WTC11 (cell line): ENCODE results near the gene TMEM165. TPM values are rescaled to one million over a fixed set of nuclear protein-coding genes. Genes with fewer than 3 reads are reported as not detected.

Source experiments
- ATAC-seq: fragments of 200-7000 bp; cut with Tn5 transposase; 2 replicates; pipeline ENCODE4 v1.10.0; 2021; ENCODE audit warnings: mild to moderate bottlenecking, moderate library complexity
- CTCF ChIA-PET: fragments of 300-600 bp; sonication (Branson Sonifier 250); formaldehyde crosslinking; loops from one replicate; lab custom pipeline; 2021; ENCODE audit warnings: antibody characterized with exemption; lab: Charles Lee
- POLR2A ChIA-PET: fragments of 350-600 bp; sonication (Branson Sonifier 250); formaldehyde crosslinking; loops from one replicate; lab custom pipeline; 2021; ENCODE audit warnings: antibody characterized with exemption; lab: Charles Lee
- DNase-seq: peaks from one replicate; pipeline ENCODE4 v3.0.0; 2021; ENCODE audit warnings: low spot score
- H3K27ac Mint-ChIP-seq: 2 replicates; pipeline ENCODE4 v1.8.0; 2021; ENCODE audit warnings: mixed read lengths
- H3K27me3 Mint-ChIP-seq: 2 replicates; pipeline ENCODE4 v1.8.0; 2021; ENCODE audit warnings: low read depth, mild to moderate bottlenecking, moderate library complexity, mixed read lengths
- H3K36me3 Mint-ChIP-seq: 2 replicates; pipeline ENCODE4 v1.8.0; 2021; ENCODE audit warnings: mixed read lengths
- H3K4me1 Mint-ChIP-seq: 2 replicates; pipeline ENCODE4 v1.8.0; 2022; ENCODE audit warnings: mixed read lengths
- H3K4me3 Mint-ChIP-seq: 2 replicates; pipeline ENCODE4 v1.8.0; 2021; ENCODE audit warnings: mild to moderate bottlenecking, moderate library complexity, mixed read lengths
- H3K9me3 Mint-ChIP-seq: 2 replicates; pipeline ENCODE4 v1.8.0; 2021; ENCODE audit warnings: mixed read lengths
- ATF1 ChIP-seq: sonication (generic); formaldehyde crosslinking; IDR thresholded peaks from 2 replicates; pipeline ENCODE4 v1.8.1; 2023; ENCODE audit warnings: mild to moderate bottlenecking, moderate library complexity, missing genetic modification reagents
- CREM ChIP-seq: sonication (generic); formaldehyde crosslinking; IDR thresholded peaks from 2 replicates; pipeline ENCODE4 v1.8.1; 2022; ENCODE audit warnings: mild to moderate bottlenecking, missing genetic modification reagents, moderate library complexity
- ESRRA ChIP-seq: sonication (generic); formaldehyde crosslinking; IDR thresholded peaks from 2 replicates; pipeline ENCODE4 v1.8.1; 2022; ENCODE audit warnings: mild to moderate bottlenecking, missing genetic modification reagents, borderline replicate concordance
- GRHL2 ChIP-seq: fragments of 250-450 bp; sonication (Bioruptor Pico); IDR thresholded peaks from 2 replicates; pipeline ENCODE4 v1.8.0; 2022; ENCODE audit warnings: mild to moderate bottlenecking, moderate library complexity; ENCODE audit not compliant: insufficient replicate concordance, severe bottlenecking
- HMGA2 ChIP-seq: fragments of 250-450 bp; sonication (Bioruptor Pico); IDR thresholded peaks from 2 replicates; pipeline ENCODE4 v1.4.0; 2021; ENCODE audit warnings: mild to moderate bottlenecking, moderate library complexity
- JAZF1 ChIP-seq: fragments of 250-450 bp; sonication (Bioruptor Pico); IDR thresholded peaks from 2 replicates; pipeline ENCODE4 v1.9.0; 2021; ENCODE audit warnings: moderate library complexity, mild to moderate bottlenecking, inconsistent platforms
- NR2C2 ChIP-seq: sonication (generic); formaldehyde crosslinking; IDR thresholded peaks from 2 replicates; pipeline ENCODE4 v1.8.0; 2022; ENCODE audit warnings: mild to moderate bottlenecking, missing genetic modification reagents
- OVOL2 ChIP-seq: fragments of 250-450 bp; sonication (Bioruptor Pico); IDR thresholded peaks from 2 replicates; pipeline ENCODE4 v1.9.0; 2021; ENCODE audit warnings: mild to moderate bottlenecking, borderline replicate concordance
- SMAD3 ChIP-seq: sonication (generic); formaldehyde crosslinking; IDR thresholded peaks from 2 replicates; pipeline ENCODE4 v1.8.0; 2022; ENCODE audit warnings: missing genetic modification reagents, mild to moderate bottlenecking, borderline replicate concordance
- SOX15 ChIP-seq: fragments of 250-450 bp; sonication (Bioruptor Pico); IDR thresholded peaks from 2 replicates; pipeline ENCODE4 v1.9.0; 2021; ENCODE audit warnings: mild to moderate bottlenecking
- SP1 ChIP-seq: sonication (generic); formaldehyde crosslinking; conservative IDR thresholded peaks from 2 replicates; pipeline ENCODE4 v1.8.1; 2022; ENCODE audit warnings: missing genetic modification reagents
- TCF7 ChIP-seq: sonication (generic); formaldehyde crosslinking; IDR thresholded peaks from 2 replicates; pipeline ENCODE4 v1.8.0; 2022; ENCODE audit warnings: mild to moderate bottlenecking, low read depth, missing genetic modification reagents, moderate library complexity
- ZBTB21 ChIP-seq: sonication (generic); formaldehyde crosslinking; IDR thresholded peaks from 2 replicates; pipeline ENCODE4 v1.8.1; 2023; ENCODE audit warnings: mild to moderate bottlenecking, missing genetic modification reagents, borderline replicate concordance
- ZNF416 ChIP-seq: fragments of 250-450 bp; sonication (Bioruptor Pico); IDR thresholded peaks from 2 replicates; pipeline ENCODE4 v1.9.0; 2021; ENCODE audit warnings: mild to moderate bottlenecking, inconsistent platforms
- total RNA-seq: library from RNA; stranded (reverse); gene quantifications from 3 replicates; pipeline ENCODE4 v1.2.3, GENCODE V29; 2021
- TF ChIP-seq, protein P1 (sequence below): sonication (generic); formaldehyde crosslinking; IDR thresholded peaks from 2 replicates; pipeline ENCODE4 v1.8.1; 2023; ENCODE audit warnings: mild to moderate bottlenecking, missing genetic modification reagents, moderate library complexity
- TF ChIP-seq, protein P2 (sequence below): sonication (generic); formaldehyde crosslinking; IDR thresholded peaks from 2 replicates; pipeline ENCODE4 v1.8.0; 2022; ENCODE audit warnings: mild to moderate bottlenecking, missing genetic modification reagents
- TF ChIP-seq, protein P3 (sequence below): sonication (generic); formaldehyde crosslinking; IDR thresholded peaks from 2 replicates; pipeline ENCODE4 v1.8.1; 2022; ENCODE audit warnings: mild to moderate bottlenecking, moderate library complexity, missing genetic modification reagents
- TF ChIP-seq, protein P4 (sequence below): sonication (generic); formaldehyde crosslinking; IDR thresholded peaks from 2 replicates; pipeline ENCODE4 v1.8.1; 2023; ENCODE audit warnings: mild to moderate bottlenecking, missing genetic modification reagents
- TF ChIP-seq, protein P5 (sequence below): sonication (generic); formaldehyde crosslinking; IDR thresholded peaks from 2 replicates; pipeline ENCODE4 v1.8.1; 2022; ENCODE audit warnings: mild to moderate bottlenecking, missing genetic modification reagents, moderate library complexity, borderline replicate concordance
- TF ChIP-seq, protein P6 (sequence below): sonication (generic); formaldehyde crosslinking; IDR thresholded peaks from 2 replicates; pipeline ENCODE4 v1.8.1; 2023; ENCODE audit warnings: mild to moderate bottlenecking, moderate library complexity, missing genetic modification reagents
- TF ChIP-seq, protein P7 (sequence below): sonication (generic); formaldehyde crosslinking; IDR thresholded peaks from 2 replicates; pipeline ENCODE4 v1.8.0; 2023; ENCODE audit warnings: missing genetic modification reagents
- TF ChIP-seq, protein P8 (sequence below): fragments of 250-450 bp; sonication (Bioruptor Pico); IDR thresholded peaks from 2 replicates; pipeline ENCODE4 v1.9.0; 2021; ENCODE audit warnings: mild to moderate bottlenecking

Gene TMEM165
- total RNA-seq, 1 experiment from 2014 or later: 88.6 TPM

DNA sequence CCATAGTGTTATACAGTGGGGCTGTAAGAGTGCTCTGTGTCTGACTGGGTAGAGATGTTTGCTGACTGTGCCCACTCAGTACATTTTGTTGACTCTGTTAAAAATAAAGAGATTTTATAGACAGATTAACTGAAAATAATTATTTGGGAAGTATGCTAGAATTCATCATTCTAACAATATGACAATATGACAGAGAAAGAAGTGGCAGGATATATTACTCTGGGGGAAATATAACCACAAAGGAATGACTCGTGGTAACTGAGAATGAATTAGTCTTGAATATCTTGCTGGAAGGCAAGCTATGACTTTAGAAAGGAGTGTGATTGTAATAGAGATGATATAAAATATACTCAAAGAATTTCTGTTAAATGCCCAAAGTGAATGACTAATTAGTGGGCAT is 46.8 kb downstream of the TMEM165 start:
- H3K27me3 Mint-ChIP-seq: no peaks in the 10 kb centered on the region
- no peak overlapping the region for H3K4me3 Mint-ChIP-seq
- no peak for ATAC-seq
- peaks cover 38% of the 10 kb centered on the region for H3K36me3 Mint-ChIP-seq
- H3K4me1 Mint-ChIP-seq: peaks cover 2% of the 10 kb centered on the region; the same call in 1 of the 2 replicates
- no peak overlapping the region for H3K27ac Mint-ChIP-seq
- no peak for DNase-seq
- no peaks in the 10 kb centered on the region for H3K9me3 Mint-ChIP-seq
- POLR2A ChIA-PET: interaction anchor here (0.7 kb wide), 1 partner anchor 196 kb away, joined by 4 read pairs; no protein-coding TSS in a partner anchor
- CTCF ChIA-PET: no interaction called here
- TF ChIP-seq CREM (CRISPR knock-in tag): no peak
- TF ChIP-seq SOX15 (CRISPR knock-in tag): no peak
- TF ChIP-seq, protein P1, sequence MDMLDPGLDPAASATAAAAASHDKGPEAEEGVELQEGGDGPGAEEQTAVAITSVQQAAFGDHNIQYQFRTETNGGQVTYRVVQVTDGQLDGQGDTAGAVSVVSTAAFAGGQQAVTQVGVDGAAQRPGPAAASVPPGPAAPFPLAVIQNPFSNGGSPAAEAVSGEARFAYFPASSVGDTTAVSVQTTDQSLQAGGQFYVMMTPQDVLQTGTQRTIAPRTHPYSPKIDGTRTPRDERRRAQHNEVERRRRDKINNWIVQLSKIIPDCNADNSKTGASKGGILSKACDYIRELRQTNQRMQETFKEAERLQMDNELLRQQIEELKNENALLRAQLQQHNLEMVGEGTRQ (CRISPR knock-in tag): no peak
- TF ChIP-seq TCF7: no peak
- no peak for TF ChIP-seq SP1 (CRISPR knock-in tag)
- TF ChIP-seq NR2C2 (CRISPR knock-in tag): no peak
- TF ChIP-seq, protein P2, sequence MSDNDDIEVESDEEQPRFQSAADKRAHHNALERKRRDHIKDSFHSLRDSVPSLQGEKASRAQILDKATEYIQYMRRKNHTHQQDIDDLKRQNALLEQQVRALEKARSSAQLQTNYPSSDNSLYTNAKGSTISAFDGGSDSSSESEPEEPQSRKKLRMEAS (CRISPR knock-in tag): no peak
- TF ChIP-seq, protein P3, sequence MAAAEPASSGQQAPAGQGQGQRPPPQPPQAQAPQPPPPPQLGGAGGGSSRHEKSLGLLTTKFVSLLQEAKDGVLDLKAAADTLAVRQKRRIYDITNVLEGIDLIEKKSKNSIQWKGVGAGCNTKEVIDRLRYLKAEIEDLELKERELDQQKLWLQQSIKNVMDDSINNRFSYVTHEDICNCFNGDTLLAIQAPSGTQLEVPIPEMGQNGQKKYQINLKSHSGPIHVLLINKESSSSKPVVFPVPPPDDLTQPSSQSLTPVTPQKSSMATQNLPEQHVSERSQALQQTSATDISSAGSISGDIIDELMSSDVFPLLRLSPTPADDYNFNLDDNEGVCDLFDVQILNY: no peak
- TF ChIP-seq JAZF1: no peak

DNA sequence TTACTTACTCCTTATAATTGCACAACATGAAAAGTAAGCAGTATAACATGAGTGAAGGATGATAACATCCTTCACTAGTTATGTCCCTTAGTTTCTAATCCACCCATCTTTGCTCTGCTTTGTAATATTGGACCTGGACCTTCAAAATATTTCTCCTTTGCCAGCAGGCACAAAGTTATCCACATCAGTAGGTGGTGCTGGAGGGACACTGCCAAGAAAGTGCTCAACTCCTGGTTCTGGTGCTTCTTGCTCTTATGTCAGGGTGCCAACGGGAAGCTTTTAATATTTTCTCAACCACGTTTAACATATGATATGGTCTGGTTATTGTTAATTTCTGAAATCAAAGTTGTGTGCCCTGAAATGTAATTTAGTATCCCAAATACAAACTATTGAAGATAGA is 49.1 kb downstream of the TMEM165 start:
- no peak for ATAC-seq
- no peak for DNase-seq
- H3K36me3 Mint-ChIP-seq: peaks cover 51% of the 10 kb centered on the region
- TF ChIP-seq, protein P4, sequence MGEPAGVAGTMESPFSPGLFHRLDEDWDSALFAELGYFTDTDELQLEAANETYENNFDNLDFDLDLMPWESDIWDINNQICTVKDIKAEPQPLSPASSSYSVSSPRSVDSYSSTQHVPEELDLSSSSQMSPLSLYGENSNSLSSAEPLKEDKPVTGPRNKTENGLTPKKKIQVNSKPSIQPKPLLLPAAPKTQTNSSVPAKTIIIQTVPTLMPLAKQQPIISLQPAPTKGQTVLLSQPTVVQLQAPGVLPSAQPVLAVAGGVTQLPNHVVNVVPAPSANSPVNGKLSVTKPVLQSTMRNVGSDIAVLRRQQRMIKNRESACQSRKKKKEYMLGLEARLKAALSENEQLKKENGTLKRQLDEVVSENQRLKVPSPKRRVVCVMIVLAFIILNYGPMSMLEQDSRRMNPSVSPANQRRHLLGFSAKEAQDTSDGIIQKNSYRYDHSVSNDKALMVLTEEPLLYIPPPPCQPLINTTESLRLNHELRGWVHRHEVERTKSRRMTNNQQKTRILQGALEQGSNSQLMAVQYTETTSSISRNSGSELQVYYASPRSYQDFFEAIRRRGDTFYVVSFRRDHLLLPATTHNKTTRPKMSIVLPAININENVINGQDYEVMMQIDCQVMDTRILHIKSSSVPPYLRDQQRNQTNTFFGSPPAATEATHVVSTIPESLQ: no peak
- TF ChIP-seq, protein P5, sequence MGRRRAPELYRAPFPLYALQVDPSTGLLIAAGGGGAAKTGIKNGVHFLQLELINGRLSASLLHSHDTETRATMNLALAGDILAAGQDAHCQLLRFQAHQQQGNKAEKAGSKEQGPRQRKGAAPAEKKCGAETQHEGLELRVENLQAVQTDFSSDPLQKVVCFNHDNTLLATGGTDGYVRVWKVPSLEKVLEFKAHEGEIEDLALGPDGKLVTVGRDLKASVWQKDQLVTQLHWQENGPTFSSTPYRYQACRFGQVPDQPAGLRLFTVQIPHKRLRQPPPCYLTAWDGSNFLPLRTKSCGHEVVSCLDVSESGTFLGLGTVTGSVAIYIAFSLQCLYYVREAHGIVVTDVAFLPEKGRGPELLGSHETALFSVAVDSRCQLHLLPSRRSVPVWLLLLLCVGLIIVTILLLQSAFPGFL (CRISPR knock-in tag): no peak
- TF ChIP-seq, protein P6, sequence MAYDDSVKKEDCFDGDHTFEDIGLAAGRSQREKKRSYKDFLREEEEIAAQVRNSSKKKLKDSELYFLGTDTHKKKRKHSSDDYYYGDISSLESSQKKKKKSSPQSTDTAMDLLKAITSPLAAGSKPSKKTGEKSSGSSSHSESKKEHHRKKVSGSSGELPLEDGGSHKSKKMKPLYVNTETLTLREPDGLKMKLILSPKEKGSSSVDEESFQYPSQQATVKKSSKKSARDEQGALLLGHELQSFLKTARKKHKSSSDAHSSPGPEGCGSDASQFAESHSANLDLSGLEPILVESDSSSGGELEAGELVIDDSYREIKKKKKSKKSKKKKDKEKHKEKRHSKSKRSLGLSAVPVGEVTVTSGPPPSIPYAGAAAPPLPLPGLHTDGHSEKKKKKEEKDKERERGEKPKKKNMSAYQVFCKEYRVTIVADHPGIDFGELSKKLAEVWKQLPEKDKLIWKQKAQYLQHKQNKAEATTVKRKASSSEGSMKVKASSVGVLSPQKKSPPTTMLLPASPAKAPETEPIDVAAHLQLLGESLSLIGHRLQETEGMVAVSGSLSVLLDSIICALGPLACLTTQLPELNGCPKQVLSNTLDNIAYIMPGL (CRISPR knock-in tag): no peak
- TF ChIP-seq CREM (CRISPR knock-in tag): no peak
- TF ChIP-seq GRHL2 (CRISPR knock-in tag): no peak
- TF ChIP-seq, protein P7, sequence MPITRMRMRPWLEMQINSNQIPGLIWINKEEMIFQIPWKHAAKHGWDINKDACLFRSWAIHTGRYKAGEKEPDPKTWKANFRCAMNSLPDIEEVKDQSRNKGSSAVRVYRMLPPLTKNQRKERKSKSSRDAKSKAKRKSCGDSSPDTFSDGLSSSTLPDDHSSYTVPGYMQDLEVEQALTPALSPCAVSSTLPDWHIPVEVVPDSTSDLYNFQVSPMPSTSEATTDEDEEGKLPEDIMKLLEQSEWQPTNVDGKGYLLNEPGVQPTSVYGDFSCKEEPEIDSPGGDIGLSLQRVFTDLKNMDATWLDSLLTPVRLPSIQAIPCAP (CRISPR knock-in tag): no peak
- no peak for TF ChIP-seq OVOL2 (CRISPR knock-in tag)
- TF ChIP-seq ZBTB21 (CRISPR knock-in tag): no peak
- no peak for TF ChIP-seq NR2C2 (CRISPR knock-in tag)
- TF ChIP-seq ATF1 (CRISPR knock-in tag): no peak
- no peak for TF ChIP-seq SOX15 (CRISPR knock-in tag)
- no peak for TF ChIP-seq SMAD3 (CRISPR knock-in tag)
- no peak for TF ChIP-seq ZNF416 (CRISPR knock-in tag)
- TF ChIP-seq, protein P8, sequence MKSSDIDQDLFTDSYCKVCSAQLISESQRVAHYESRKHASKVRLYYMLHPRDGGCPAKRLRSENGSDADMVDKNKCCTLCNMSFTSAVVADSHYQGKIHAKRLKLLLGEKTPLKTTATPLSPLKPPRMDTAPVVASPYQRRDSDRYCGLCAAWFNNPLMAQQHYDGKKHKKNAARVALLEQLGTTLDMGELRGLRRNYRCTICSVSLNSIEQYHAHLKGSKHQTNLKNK (CRISPR knock-in tag): no peak
- TF ChIP-seq HMGA2: no peak
- TF ChIP-seq ESRRA (CRISPR knock-in tag): no peak
- no peak overlapping the region for H3K27ac Mint-ChIP-seq
- ChIA-PET CTCF (interaction anchor here (0.6 to 2.1 kb wide), 8 partner anchors 8 to 474 kb away, joined by 3 to 9 read pairs (median 5); no protein-coding TSS in a partner anchor), POLR2A (no interaction called here)
- H3K9me3 Mint-ChIP-seq: no peaks in the 10 kb centered on the region
- no peaks in the 10 kb centered on the region for H3K4me1 Mint-ChIP-seq
- no peak overlapping the region for H3K4me3 Mint-ChIP-seq
- no peaks in the 10 kb centered on the region for H3K27me3 Mint-ChIP-seq
